Tibial artery (tissue), 4 donors: Measurements from ENCODE around the gene CLTA.

Experiments
- DNase-seq, 2 donors: peaks; one replicate each; pipeline ENCODE4 v3.0.0-alpha.2; 2019
- H3K27ac ChIP-seq, 2 donors: fragments of 200-600 bp; sonication (generic) in 1 of 2; 1 replicate in 1 of 2; 2 replicates in 1 of 2; pipeline ENCODE4 v1.5.1; 2018 to 2019; ENCODE audit warnings: mild to moderate bottlenecking in 1 of 2
- H3K27me3 ChIP-seq, 2 donors: fragments of 200-600 bp; sonication (generic) in 1 of 2; one replicate each; pipeline versions ENCODE4 v1.5.1 to v1.6.0; 2016 to 2019
- H3K36me3 ChIP-seq, 3 donors: fragments of 200-600 bp; sonication (generic) in 2 of 3; one replicate each; pipeline ENCODE4 v1.5.1; 2016 to 2019; ENCODE audit warnings: mild to moderate bottlenecking in 2 of 3
- H3K4me1 ChIP-seq, 4 donors: fragments of 200-600 bp; sonication (generic) in 2 of 4; 1 replicate in 3 of 4; 2 replicates in 1 of 4; pipeline ENCODE4 v1.5.1; 2016 to 2019
- H3K4me3 ChIP-seq, 2 donors: fragments of 200-600 bp; sonication (generic) in 1 of 2; 1 replicate in 1 of 2; 2 replicates in 1 of 2; pipeline ENCODE4 v1.5.1; 2018 to 2019; ENCODE audit warnings: mild to moderate bottlenecking in 2 of 2
- H3K9me3 ChIP-seq, 3 donors: fragments of 200-600 bp; sonication (generic) in 1 of 3; one replicate each; pipeline ENCODE4 v1.5.1; 2016 to 2019
- intact Hi-C: fragments of 100-400 bp; cut with DNase I; formaldehyde crosslinking; loops from one replicate; pipeline ENCODE4 v1.15.0; 2023; ENCODE audit warnings: low total_unique reads
- TF ChIP-seq, protein P1 (sequence below), 2 experiments: fragments of 200-600 bp in 1 of 2; fragments of 450-650 bp in 1 of 2; IDR thresholded peaks; one replicate each; pipeline ENCODE4 v1.5.1; 2017 to 2019; ENCODE audit warnings: antibody characterized with exemption in 2 of 2, mild to moderate bottlenecking in 1 of 2, moderate library complexity in 1 of 2

CLTA gene

GRCh38 chr9:36207546-36208012 is 16.9 kb downstream of the CLTA start:
- H3K27ac ChIP-seq = peak overlapping the region; percentile 47 to 52
- H3K4me3 ChIP-seq = no peak overlapping the region
- peaks cover 49 to 99% (median 95%) of the 10 kb centered on the region in 3 donors for H3K36me3 ChIP-seq
- no peaks in the 10 kb centered on the region for H3K9me3 ChIP-seq
- DNase-seq = no peak
- peaks cover 0 to 45% (median 31%) of the 10 kb centered on the region in 4 donors for H3K4me1 ChIP-seq
- intact Hi-C loops = no loop called here
- no peaks in the 10 kb centered on the region for H3K27me3 ChIP-seq
- TF ChIP-seq, protein P1, sequence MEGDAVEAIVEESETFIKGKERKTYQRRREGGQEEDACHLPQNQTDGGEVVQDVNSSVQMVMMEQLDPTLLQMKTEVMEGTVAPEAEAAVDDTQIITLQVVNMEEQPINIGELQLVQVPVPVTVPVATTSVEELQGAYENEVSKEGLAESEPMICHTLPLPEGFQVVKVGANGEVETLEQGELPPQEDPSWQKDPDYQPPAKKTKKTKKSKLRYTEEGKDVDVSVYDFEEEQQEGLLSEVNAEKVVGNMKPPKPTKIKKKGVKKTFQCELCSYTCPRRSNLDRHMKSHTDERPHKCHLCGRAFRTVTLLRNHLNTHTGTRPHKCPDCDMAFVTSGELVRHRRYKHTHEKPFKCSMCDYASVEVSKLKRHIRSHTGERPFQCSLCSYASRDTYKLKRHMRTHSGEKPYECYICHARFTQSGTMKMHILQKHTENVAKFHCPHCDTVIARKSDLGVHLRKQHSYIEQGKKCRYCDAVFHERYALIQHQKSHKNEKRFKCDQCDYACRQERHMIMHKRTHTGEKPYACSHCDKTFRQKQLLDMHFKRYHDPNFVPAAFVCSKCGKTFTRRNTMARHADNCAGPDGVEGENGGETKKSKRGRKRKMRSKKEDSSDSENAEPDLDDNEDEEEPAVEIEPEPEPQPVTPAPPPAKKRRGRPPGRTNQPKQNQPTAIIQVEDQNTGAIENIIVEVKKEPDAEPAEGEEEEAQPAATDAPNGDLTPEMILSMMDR (IDR thresholded peaks at IDR 0.05) = no peak

- no peaks in the 10 kb centered on the region for H3K27me3 ChIP-seq
- TF ChIP-seq, protein P1 (IDR thresholded peaks at IDR 0.05) = no peak
- no peak for DNase-seq
- peaks cover 0 to 54% (median 32%) of the 10 kb centered on the region in 4 donors for H3K4me1 ChIP-seq
- peaks cover 38 to 97% (median 95%) of the 10 kb centered on the region in 3 donors for H3K36me3 ChIP-seq
- H3K9me3 ChIP-seq = no peaks in the 10 kb centered on the region
- no peak overlapping the region for H3K4me3 ChIP-seq
- H3K27ac ChIP-seq = peak overlapping the region in 1 of 2 donors; percentile 52
- intact Hi-C loops = no loop called here
Measured at GRCh38 chr9:36208521-36209253, 18.0 kb downstream of the CLTA start.

DNA sequence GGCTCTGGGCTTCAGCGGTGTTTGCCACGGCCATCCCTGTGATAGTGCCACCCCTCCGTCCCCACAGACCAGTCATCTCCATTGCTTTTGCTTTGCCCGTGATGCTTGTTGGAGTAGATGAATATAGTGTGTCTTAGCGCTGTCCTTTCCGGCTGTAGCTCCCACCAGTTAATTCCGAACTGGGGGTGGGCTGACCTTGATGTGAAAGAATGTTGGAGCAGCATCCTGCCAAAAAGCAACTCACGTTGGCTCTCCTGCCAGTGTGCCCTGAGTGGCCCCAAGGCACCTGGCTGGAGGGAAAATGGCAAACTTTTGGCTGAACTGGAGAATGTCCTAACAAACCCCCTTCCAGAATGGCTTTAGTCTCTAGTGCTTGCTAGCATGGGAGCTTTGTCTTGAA is 20.0 kb downstream of the CLTA start:
- H3K9me3 ChIP-seq = no peaks in the 10 kb centered on the region
- H3K4me3 ChIP-seq = no peak overlapping the region
- intact Hi-C loops = loop anchor here (10.0 kb wide), 1 partner anchor 124 kb away; no protein-coding TSS in a partner anchor
- H3K4me1 ChIP-seq = peaks cover 0 to 69% (median 43%) of the 10 kb centered on the region in 4 donors
- no peak for DNase-seq
- TF ChIP-seq, protein P1 (IDR thresholded peaks at IDR 0.05) = no peak
- no peaks in the 10 kb centered on the region for H3K27me3 ChIP-seq
- H3K36me3 ChIP-seq = peaks cover 17 to 84% (median 79%) of the 10 kb centered on the region in 3 donors
- peak overlapping the region in 1 of 2 donors; percentile 1 for H3K27ac ChIP-seq

- Histone ChIP-seq H3K27me3 (no peaks in the 10 kb centered on the region), H3K4me3 (no peak overlapping the region), H3K27ac (no peak overlapping the region), H3K9me3 (no peaks in the 10 kb centered on the region), H3K36me3 (peaks cover 11 to 84% (median 75%) of the 10 kb centered on the region in 3 donors), H3K4me1 (peaks cover 0 to 69% (median 43%) of the 10 kb centered on the region in 4 donors)
- DNase-seq = no peak
- intact Hi-C loops = loop anchor here (10.0 kb wide), 1 partner anchor 123 kb away; no protein-coding TSS in a partner anchor
- TF ChIP-seq, protein P1 (IDR thresholded peaks at IDR 0.05) = no peak
Measured at GRCh38 chr9:36211510-36211909, 20.8 kb downstream of the CLTA start.

- no peak overlapping the region for H3K4me3 ChIP-seq
- H3K36me3 ChIP-seq = peaks cover 22 to 84% (median 75%) of the 10 kb centered on the region in 3 donors
- H3K4me1 ChIP-seq = peaks cover 0 to 50% (median 34%) of the 10 kb centered on the region in 4 donors
- H3K27ac ChIP-seq = peak overlapping the region in 1 of 2 donors; percentile 49
- H3K9me3 ChIP-seq = no peaks in the 10 kb centered on the region
- H3K27me3 ChIP-seq = no peaks in the 10 kb centered on the region
- intact Hi-C loops = loop anchor here (10.0 kb wide), 1 partner anchor 121 kb away; no protein-coding TSS in a partner anchor
- DNase-seq = no peak
- TF ChIP-seq, protein P1 (IDR thresholded peaks at IDR 0.05) = no peak
Measured at GRCh38 chr9:36213387-36213786, 22.7 kb downstream of the CLTA start.
